NCI-H748 (cell line): ENCODE data around the gene ARTN.

Source experiments
- DNase-seq: peaks from one replicate; lab custom pipeline; 2025; ENCODE audit not compliant: unreplicated experiment; lab: John Stamatoyannopoulos, UW

Gene ARTN

DNA sequence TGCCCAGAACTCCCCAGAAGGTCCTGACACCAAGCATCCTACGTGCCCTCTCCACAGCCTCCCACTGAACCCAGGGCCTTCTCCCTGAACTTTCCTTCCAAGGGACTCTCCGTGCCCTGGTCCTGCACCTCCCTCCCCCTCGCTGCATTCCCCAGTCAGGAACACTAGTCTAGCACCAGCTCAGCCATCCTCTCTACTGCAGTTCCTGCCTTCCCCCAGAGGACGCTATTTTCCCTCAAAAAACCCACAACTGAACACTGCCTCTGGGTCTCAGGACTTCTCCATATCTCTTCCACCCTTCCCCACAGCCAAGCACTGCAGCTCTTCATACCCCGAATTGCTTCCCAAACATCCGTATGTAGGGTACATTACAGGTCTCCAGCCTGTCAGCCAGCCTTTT is 12.6 kb upstream of the ARTN start:
- no peak for DNase-seq

DNA sequence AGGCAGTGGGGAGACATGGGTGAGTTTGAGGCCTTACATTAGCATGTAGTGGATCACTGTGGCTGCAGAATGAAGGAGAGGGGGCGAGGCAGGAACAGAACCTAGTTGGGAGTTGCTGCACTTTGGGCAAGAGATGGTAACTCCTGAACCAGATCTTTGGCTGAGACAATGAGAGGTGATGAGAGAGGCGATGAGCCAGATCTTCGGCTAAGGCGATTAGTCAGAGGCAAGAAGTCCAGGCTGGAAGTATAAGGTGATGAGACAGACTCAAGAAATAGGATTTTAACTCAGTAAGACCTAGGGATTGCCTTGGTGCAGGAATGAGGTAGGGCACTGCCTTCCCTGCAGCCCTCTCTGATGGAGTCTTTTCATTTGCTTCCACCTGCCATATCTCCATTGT is 9.1 kb upstream of the ARTN start:
- no peak for DNase-seq

DNA sequence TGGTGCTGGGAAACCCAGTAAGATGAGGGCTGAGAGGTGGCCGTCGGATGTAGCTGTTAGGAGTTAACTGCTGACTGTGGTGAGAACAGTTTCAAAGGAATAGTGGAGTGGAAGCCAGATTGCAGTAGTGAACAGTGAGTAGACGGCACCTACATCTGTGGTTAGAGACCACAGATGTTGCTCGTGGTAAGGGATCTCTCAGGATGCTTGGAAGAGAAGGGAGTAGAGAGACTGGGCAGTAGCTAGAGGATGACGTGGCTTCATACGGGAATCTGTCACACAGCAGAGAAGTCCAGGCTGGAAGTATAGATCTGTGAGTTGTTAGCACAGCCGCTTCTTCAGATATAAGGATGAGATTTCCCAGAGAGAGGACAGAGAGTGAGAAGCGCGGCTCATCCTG is 7.8 kb upstream of the ARTN start:
- DNase-seq: peak; percentile 26

DNA sequence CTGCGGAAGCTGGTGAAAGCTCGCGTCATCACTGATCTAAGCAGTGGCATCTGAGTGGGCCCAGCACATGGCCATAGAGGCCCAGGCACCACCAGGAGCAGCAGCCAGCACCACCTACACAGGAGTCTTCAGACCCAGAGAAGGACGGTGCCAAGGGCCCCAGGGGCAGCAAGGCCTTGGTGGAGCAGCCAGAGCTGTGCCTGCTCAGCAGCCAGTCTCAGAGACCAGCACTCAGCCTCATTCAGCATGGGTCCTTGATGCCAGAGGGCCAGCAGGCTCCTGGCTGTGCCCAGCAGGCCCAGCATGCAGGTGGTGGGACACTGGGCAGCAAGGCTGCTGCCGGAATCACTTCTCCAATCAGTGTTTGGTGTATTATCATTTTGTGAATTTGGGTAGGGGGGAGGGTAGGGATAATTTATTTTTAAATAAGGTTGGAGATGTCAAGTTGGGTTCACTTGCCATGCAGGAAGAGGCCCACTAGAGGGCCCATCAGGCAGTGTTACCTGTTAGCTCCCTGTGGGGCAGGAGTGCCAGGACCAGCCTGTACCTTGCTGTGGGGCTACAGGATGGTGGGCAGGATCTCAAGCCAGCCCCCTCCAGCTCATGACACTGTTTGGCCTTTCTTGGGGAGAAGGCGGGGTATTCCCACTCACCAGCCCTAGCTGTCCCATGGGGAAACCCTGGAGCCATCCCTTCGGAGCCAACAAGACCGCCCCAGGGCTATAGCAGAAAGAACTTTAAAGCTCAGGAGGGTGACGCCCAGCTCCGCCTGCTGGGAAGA is 3.2 kb upstream of the ARTN start:
- DNase-seq: peak; percentile 48

DNA sequence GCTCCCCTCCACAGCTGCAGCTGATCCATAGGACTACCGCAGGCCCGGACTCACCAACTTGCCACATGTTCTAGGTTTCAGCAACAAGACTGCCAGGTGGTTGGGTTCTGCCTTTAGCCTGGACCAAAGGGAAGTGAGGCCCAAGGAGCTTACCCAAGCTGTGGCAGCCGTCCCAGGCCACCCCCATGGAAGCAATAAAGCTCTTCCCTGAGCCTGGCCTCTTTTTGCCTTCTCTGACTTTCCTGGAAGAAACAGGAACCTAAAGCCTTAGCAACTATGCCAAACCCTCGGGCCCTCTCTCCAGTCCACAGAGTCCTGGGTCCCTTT is 2.7 kb upstream of the ARTN start:
- no peak for DNase-seq

DNA sequence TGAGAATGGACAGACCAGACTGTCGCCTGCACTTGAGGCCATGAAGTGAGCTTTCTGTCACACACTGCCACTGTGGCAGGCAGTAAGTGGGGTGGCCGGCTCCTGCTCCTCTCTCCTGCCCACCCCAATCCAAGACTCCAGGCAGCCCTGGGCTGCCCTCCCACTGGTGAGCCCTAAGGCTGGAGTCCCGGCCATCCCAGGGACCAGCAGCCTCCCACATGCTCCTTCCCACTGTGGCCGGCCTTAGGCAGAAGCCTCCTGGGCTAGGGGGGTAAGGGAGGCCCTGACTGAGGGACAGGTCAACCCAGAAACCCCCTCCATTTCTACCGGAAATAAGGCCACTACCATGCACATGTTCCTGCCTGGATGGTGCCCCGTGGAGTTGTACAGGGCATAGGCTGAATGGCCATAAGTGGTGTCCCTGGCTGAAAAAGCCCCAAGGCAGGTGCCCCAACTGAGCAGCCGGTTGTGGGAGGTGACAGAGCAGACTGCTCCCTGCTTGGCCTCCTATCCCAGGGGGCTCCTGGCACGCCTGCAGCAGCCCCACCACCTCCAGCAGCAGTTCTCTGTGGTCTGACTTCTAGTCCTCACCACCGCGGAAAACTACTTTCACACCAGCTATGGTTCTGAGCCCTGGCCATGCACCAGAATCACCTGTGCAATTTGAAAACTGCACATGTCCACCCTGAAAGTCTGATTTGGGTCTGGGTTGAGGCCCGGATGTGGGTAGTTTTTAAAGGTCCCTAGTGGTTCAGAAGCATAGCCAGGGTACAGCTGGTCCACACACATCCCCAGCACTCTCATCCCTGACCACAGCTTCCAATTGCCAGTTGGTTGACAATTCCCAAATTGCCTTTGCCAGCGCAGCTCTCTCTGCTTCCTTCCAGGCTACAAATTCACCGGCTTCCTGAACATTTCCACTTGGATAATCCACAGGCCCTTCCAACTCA is 1.6 kb upstream of the ARTN start:
- no peak for DNase-seq

DNA sequence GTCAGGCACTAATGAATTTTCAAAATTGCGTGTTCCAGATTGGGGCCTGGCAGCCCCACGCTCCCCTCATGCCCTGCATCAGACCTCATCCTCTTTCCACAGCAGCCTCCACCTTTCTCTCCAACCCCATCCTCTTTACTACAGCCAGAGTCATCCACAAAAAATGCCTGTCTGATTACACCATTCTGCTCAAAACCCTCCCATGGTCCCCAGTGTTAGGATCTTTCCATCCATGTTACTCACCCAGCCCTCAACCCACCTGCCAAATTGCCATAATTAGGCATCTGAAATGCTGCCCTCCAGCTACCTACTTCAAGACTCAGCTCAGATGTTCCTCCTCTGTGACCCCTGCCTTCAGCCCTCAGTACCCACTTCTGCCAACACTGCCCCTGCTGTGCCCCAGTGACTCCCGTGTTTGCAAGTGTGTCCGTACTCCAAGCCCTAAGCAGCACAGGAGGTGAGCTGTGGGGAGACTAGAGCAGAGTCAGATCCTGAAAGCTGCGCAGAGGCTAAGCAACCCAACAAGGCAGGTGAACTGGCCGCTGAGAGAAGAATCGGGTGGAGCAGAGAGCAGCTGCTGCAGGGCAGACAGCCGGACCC is 715 bp upstream of the ARTN start:
- peak; percentile 80 for DNase-seq

DNA sequence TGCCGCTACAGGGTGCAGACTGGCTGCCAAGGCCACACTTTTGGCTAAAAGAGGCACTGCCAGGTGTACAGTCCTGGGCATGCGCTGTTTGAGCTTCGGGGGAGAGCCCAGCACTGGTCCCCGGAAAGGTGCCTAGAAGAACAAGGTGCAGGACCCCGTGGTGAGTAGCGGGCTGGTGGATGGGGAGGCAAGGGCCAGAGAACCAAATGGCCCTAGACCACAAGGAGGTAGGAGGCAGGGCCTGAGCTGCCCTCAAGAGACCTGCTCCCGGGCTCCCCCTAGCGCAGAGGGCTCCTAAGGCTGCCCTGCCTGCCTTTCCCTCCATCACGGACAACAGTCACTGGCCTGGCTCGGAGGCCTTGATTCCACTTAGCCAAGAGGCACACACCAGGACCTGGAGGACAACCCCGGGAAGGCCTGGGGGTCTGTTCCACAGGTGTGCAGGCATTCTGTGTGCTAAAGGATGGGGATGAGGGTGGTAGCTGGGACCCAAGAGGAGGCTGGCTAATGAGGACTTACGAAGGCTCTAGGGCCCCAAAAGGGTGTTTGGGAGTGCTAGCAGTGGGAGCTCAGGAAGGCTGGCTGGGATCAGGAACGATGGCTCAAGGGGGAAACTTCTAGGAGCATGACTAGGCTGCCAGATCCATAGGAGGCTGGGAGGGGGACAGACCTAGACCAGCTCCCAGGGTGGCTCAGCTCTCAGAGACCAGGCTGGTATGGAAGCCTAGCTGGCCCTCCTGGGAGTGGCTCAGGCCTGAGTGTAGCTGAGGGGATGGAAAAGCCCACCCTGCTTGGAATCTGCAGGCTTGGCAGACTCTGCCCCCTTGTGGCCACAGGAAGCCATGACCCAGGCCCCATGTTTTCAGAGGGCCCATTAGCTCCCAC is 742 bp downstream of the ARTN start:
- peak; percentile 91 for DNase-seq

GRCh38 chr1:43934986-43935324 is 1.4 kb downstream of the ARTN start:
- no peak for DNase-seq

DNA sequence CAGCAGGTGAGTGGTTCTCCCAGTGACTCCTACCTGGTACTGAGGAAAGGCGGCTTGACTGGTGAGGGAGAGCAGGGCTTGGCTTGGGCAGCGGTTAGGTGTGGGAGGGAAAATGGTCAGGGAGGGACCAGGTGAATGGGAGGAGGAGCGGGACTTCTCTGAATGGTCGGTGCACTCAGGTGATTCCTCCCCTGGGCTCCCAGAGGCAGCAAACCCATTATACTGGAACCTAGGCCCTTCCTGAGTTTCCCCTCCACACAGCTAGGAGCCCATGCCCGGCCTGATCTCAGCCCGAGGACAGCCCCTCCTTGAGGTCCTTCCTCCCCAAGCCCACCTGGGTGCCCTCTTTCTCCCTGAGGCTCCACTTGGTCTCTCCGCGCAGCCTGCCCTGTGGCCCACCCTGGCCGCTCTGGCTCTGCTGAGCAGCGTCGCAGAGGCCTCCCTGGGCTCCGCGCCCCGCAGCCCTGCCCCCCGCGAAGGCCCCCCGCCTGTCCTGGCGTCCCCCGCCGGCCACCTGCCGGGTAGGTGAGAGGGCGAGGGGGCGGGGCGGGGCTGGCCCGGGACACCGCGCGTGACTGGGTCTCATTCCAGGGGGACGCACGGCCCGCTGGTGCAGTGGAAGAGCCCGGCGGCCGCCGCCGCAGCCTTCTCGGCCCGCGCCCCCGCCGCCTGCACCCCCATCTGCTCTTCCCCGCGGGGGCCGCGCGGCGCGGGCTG is 2.3 kb downstream of the ARTN start:
- DNase-seq: peak; percentile 63

- DNase-seq: peak; percentile 80
Measured at GRCh38 chr1:43936431-43937151, 3.0 kb downstream of the ARTN start.

- no peak for DNase-seq
Measured at GRCh38 chr1:43937179-43937865, 3.7 kb downstream of the ARTN start.

DNA sequence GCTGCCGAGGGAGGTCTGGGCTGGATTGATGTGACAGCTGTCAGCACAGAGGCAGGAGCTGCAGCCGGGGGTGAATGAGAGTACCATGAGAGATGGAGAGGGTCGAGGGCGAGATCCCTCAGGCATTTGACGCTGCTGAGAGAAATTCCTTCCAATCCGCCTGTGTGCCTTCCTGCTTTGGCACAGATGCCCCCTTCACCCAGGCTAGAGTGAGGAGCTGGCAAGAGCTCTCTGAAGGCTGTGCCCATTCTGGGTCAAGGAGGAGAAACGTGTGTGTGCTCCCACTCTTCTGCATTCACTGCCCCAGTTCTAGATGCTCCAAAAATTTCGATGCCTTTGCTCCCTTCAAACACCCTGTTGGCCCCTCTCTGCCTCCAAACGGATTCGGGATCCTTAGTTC is 4.8 kb downstream of the ARTN start:
- no peak for DNase-seq

GRCh38 chr1:43938892-43939587 is 5.4 kb downstream of the ARTN start:
- no peak for DNase-seq

DNA sequence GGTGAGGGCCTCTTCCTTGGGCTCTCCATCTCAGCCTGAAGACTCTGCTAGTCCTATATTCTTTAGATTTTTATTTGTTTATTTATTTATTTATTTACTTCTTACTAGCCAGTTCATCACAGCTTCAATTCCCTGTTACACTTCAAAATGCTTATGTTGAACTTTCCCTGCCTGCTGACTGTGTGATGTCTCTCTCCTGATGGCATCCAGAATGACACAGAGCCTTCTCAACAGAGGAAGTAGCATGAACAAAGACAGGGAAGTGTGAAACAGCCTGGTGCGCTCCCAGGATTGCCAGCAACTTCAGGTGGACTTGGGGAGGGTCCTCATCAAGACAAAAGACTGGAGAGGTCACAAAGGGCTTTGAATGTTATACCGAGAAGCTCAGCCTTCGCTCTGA is 8.8 kb downstream of the ARTN start:
- no peak for DNase-seq

- no peak for DNase-seq
Measured at GRCh38 chr1:43944860-43945259, 11.3 kb downstream of the ARTN start.

- DNase-seq: no peak
Measured at GRCh38 chr1:43945674-43946235, 12.2 kb downstream of the ARTN start.
